ENCODE data around the gene PAK2.

DNA sequence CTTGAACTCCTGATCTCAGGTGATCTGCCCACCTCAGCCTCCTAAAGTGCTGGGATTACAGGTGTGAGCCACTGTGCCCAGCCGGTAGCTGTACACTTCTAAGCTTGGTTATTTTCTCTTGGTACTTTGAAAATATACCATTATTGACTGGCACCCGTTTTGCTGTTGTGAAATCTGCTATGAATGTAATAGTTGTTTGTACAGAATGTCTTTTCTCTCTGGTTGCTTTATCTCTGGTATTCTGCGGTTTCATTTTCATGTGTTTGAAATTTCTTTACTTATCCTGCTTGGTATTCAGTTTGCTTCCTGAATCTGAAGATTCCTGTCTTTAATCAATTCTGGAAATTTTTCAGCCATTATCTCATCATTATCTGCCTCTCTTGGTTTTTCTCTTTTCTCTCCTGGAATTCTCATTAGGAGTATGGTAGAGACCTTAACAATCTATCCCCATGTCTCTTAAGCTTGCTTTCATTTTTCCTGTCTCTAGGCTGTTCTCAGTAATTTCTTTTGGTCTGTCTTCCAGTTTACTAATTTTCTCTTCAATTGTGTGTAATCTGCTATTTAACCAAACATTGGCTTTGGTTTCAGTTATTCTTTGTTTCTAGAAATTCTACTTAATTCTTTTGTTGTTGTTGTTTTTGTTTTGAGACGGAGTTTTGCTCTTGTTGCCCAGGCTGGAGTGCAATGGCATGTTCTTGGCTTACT lies 2.8 kb upstream of the PAK2 start:
- TF ChIP-seq, protein P1, sequence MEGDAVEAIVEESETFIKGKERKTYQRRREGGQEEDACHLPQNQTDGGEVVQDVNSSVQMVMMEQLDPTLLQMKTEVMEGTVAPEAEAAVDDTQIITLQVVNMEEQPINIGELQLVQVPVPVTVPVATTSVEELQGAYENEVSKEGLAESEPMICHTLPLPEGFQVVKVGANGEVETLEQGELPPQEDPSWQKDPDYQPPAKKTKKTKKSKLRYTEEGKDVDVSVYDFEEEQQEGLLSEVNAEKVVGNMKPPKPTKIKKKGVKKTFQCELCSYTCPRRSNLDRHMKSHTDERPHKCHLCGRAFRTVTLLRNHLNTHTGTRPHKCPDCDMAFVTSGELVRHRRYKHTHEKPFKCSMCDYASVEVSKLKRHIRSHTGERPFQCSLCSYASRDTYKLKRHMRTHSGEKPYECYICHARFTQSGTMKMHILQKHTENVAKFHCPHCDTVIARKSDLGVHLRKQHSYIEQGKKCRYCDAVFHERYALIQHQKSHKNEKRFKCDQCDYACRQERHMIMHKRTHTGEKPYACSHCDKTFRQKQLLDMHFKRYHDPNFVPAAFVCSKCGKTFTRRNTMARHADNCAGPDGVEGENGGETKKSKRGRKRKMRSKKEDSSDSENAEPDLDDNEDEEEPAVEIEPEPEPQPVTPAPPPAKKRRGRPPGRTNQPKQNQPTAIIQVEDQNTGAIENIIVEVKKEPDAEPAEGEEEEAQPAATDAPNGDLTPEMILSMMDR (conservative IDR thresholded peaks at IDR 0.05; ENCODE audit: low read length), result no peak
- TF ChIP-seq EZH2phosphoT487 (IDR thresholded peaks at IDR 0.05; ENCODE audit: borderline replicate concordance, low read depth, low read length), result no peak
